Hepatocyte (in vitro differentiated cells): Measurements from ENCODE around the gene GNB1L.

Source experiments
- CTCF ChIP-seq: fragments of 200-600 bp; sonication (generic); IDR thresholded peaks from 2 replicates; pipeline ENCODE4 v1.5.1; 2016; ENCODE audit warnings: antibody characterized with exemption, mild to moderate bottlenecking; ENCODE audit not compliant: poor library complexity
- EZH2 ChIP-seq: fragments of 200-600 bp; sonication (generic); IDR thresholded peaks from 2 replicates; pipeline ENCODE4 v1.6.1; 2016; ENCODE audit warnings: antibody characterized with exemption, mild to moderate bottlenecking, borderline replicate concordance
- EZH2phosphoT487 ChIP-seq: fragments of 200-600 bp; sonication (generic); IDR thresholded peaks from one replicate; pipeline ENCODE4 v1.6.1; 2018; ENCODE audit warnings: antibody characterized with exemption, mild to moderate bottlenecking, low read depth, moderate library complexity; ENCODE audit not compliant: unreplicated experiment, severe bottlenecking

GRCh38 chr22:19827341-19828034 is 27.2 kb downstream of the GNB1L start:
- TF ChIP-seq CTCF (no peak), EZH2 (no peak), EZH2phosphoT487 (no peak)
